ENCODE results near the gene SLU7.

DNA sequence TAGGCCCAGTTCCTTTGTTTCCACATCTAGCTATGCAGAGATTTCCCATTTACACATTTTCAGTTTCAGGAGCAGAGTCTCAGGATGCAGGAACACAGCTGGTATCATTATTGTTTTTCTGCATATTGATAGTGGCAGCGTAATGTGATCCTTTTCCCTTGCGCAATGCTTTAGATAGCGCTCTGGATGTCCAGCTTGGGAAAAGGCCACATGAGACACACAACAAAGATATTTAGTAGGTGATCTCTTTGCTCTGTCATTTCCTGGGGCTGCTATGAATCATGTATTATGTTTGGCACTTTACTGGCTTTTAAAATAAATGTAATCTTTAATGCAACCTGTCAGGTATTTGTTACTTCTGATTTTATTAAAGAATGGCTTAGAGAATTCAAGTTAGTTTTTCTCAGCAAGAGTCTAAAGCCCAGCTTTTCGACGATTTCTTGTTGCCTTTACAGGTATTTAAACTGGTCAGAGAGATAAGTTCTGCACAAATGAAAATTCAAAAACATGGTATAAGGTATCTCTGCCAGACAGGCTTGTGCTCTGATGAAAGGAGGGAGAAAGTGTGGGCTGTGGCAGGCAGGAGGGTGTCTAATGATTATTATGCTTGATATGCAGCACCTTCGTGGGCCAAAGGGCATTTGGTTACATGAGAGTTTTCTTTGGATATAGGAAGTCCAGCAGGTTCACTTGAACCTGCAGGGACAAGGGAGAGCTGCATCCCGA lies 45.0 kb upstream of the SLU7 start:
- TF ChIP-seq CTCF (IDR thresholded peaks at IDR 0.05; ENCODE audit: insufficient read depth, low read length) (no peak), GABPA (IDR thresholded peaks at IDR 0.05; ENCODE audit: low read depth) (no peak)
- TF ChIP-seq, protein P1, sequence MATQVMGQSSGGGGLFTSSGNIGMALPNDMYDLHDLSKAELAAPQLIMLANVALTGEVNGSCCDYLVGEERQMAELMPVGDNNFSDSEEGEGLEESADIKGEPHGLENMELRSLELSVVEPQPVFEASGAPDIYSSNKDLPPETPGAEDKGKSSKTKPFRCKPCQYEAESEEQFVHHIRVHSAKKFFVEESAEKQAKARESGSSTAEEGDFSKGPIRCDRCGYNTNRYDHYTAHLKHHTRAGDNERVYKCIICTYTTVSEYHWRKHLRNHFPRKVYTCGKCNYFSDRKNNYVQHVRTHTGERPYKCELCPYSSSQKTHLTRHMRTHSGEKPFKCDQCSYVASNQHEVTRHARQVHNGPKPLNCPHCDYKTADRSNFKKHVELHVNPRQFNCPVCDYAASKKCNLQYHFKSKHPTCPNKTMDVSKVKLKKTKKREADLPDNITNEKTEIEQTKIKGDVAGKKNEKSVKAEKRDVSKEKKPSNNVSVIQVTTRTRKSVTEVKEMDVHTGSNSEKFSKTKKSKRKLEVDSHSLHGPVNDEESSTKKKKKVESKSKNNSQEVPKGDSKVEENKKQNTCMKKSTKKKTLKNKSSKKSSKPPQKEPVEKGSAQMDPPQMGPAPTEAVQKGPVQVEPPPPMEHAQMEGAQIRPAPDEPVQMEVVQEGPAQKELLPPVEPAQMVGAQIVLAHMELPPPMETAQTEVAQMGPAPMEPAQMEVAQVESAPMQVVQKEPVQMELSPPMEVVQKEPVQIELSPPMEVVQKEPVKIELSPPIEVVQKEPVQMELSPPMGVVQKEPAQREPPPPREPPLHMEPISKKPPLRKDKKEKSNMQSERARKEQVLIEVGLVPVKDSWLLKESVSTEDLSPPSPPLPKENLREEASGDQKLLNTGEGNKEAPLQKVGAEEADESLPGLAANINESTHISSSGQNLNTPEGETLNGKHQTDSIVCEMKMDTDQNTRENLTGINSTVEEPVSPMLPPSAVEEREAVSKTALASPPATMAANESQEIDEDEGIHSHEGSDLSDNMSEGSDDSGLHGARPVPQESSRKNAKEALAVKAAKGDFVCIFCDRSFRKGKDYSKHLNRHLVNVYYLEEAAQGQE (IDR thresholded peaks at IDR 0.05; ENCODE audit: insufficient replicate concordance, low read depth), result no peak
